ENCODE data around the gene PITPNB. TPM values are rescaled to one million over a fixed set of nuclear protein-coding genes. Genes with fewer than 3 reads are reported as not detected.

The PITPNB gene
- total and polyA plus RNA-seq, 2 of the 13 experiments (the other 11 are each of a cell fraction or from before 2014, with no cell fraction given): 17.0 to 30.1 TPM

GRCh38 chr22:27919222-27919941 lies at the start of gene PITPNB (continued):
- peak; percentile 83; the same call in 1 of the 2 replicates for TF ChIP-seq GLI4 (CRISPR knock-in tag; IDR thresholded peaks at IDR 0.05; ENCODE audit: borderline replicate concordance)
- TF ChIP-seq ZNF547 (CRISPR knock-in tag; IDR thresholded peaks at IDR 0.05): peak; percentile 81
- no peak for TF ChIP-seq ARID3A (IDR thresholded peaks at IDR 0.05; ENCODE audit: low read depth, low read length)
- TF ChIP-seq KLF11 (CRISPR knock-in tag; IDR thresholded peaks at IDR 0.05): no peak
- no peak for TF ChIP-seq HMGXB3 (CRISPR knock-in tag; IDR thresholded peaks at IDR 0.05; ENCODE audit: borderline replicate concordance)
- peak; percentile 20 for TF ChIP-seq IKZF4 (CRISPR knock-in tag; IDR thresholded peaks at IDR 0.05; ENCODE audit: borderline replicate concordance, low read depth, not compliant biosample characterization)
- TF ChIP-seq SSRP1 (CRISPR knock-in tag; IDR thresholded peaks at IDR 0.05): no peak
- no peak for TF ChIP-seq ARID2 (CRISPR knock-in tag; IDR thresholded peaks at IDR 0.05; ENCODE audit: borderline replicate concordance)
- no peak for TF ChIP-seq POLR2AphosphoS2 (IDR thresholded peaks at IDR 0.05; ENCODE audit: low read depth, low read length)
- TF ChIP-seq ZSCAN5A (CRISPR knock-in tag; IDR thresholded peaks at IDR 0.05; ENCODE audit: borderline replicate concordance): no peak
- no peak for TF ChIP-seq ZNF572 (CRISPR knock-in tag; IDR thresholded peaks at IDR 0.05)
- peak; percentile 93 for TF ChIP-seq ASH2L (IDR thresholded peaks at IDR 0.05; ENCODE audit: insufficient read length, low read depth, low read length)
- TF ChIP-seq AHR (CRISPR knock-in tag; IDR thresholded peaks at IDR 0.05): no peak
- peak; percentile 87 for TF ChIP-seq RBFOX2 (IDR thresholded peaks at IDR 0.05; ENCODE audit: low read depth, low read length)
- TF ChIP-seq AKNA (CRISPR knock-in tag; IDR thresholded peaks at IDR 0.05; ENCODE audit: borderline replicate concordance): no peak
- TF ChIP-seq AGO1 (IDR thresholded peaks at IDR 0.05; ENCODE audit: low read depth, low read length, poor library complexity, severe bottlenecking): peak; percentile 67
